K562 (cell line): ENCODE results near the gene PIN4. TPM values are rescaled to one million over a fixed set of nuclear protein-coding genes. Genes with fewer than 3 reads are reported as not detected.

ENCODE experiments used
- ATAC-seq: fragments of 200-7000 bp; cut with Tn5 transposase; 3 replicates; pipeline ENCODE4 v1.9.1; 2020; ENCODE audit warnings: moderate library complexity
- Bru-seq: library from RNA; stranded (reverse); fragments of 400-500 nt; gene quantifications from one replicate; lab custom pipeline; 2021; lab: Mats Ljungman, UMichigan
- BruChase-seq, 2 experiments: library from RNA; stranded (reverse); fragments of 400-500 nt; gene quantifications; one replicate each; lab custom pipeline; 2021; lab: Mats Ljungman, UMichigan
- BruUV-seq: library from RNA; stranded (reverse); fragments of 400-500 nt; replicated peaks from 2 replicates; lab custom pipeline; 2021; lab: Mats Ljungman, UMichigan
- CTCF ChIA-PET: fragments of 300-600 bp; formaldehyde crosslinking; extraction: SDS; loops from one replicate; lab custom pipeline; 2021; ENCODE audit warnings: low intra/inter-chr PET ratio; lab: Yijun Ruan, JAX
- POLR2A ChIA-PET: fragments of 300-600, 350-650 bp; sonication (Branson Sonifier 250); formaldehyde crosslinking; extraction: SDS; loops from one replicate; lab custom pipeline; 2021; ENCODE audit warnings: antibody characterized with exemption, inconsistent platforms; lab: Yijun Ruan, JAX
- DNase-seq, 4 experiments: peaks; one replicate each; pipeline versions ENCODE4 v3.0.0 to v3.0.0-alpha.2; 2011 to 2018; ENCODE audit warnings: low spot score in 3 of 4, mixed read lengths in 3 of 4; ENCODE audit errors: extremely low read depth in 1 of 4
- FAIRE-seq: peaks from 2 replicates; lab custom pipeline; 2011; peaks lifted over from hg19 to GRCh38; lab: Jason Lieb, UNC
- H2AFZ ChIP-seq: 2 replicates; pipeline ENCODE4 v1.6.0; 2011; ENCODE audit warnings: low read depth, low read length, control low read depth, inconsistent platforms
- H3K27ac ChIP-seq: fragments of 200-600 bp; 3 replicates; pipeline ENCODE4 v1.8.0; 2011; ENCODE audit warnings: low read depth, mild to moderate bottlenecking, control low read depth, inconsistent platforms, low read length, moderate library complexity, mixed read lengths; ENCODE audit errors: extremely low read depth
- H3K27me3 ChIP-seq, 2 experiments: fragments of 300-600 bp in 1 of 2; 2 replicates in 1 of 2; 3 replicates in 1 of 2; pipeline versions ENCODE4 v1.6.0 to v1.8.0; 2011; ENCODE audit warnings: inconsistent platforms in 2 of 2, low read length in 2 of 2, mild to moderate bottlenecking in 1 of 2, mixed read lengths in 1 of 2, moderate library complexity in 1 of 2; ENCODE audit not compliant: control insufficient read depth in 2 of 2, insufficient read depth in 2 of 2
- H3K36me3 ChIP-seq: fragments of 300-600 bp; 3 replicates; pipeline ENCODE4 v1.8.0; 2011; ENCODE audit warnings: mild to moderate bottlenecking, low read length, inconsistent platforms; ENCODE audit not compliant: control insufficient read depth, insufficient read depth
- H3K4me1 ChIP-seq, 2 experiments: fragments of 200-600 bp in 1 of 2; replicated peaks in 1 of 2; 2 replicates in 1 of 2; 3 replicates in 1 of 2; pipeline versions ENCODE4 v1.5.1 to v1.8.0; 2011; ENCODE audit warnings: inconsistent platforms in 2 of 2, low read length in 2 of 2, mild to moderate bottlenecking in 1 of 2, mixed read lengths in 1 of 2, moderate library complexity in 1 of 2; ENCODE audit not compliant: control insufficient read depth in 2 of 2, insufficient read depth in 2 of 2
- H3K4me2 ChIP-seq: 2 replicates; pipeline ENCODE4 v1.6.1; 2011; ENCODE audit warnings: low read length, control low read depth, inconsistent platforms, mixed read lengths; ENCODE audit not compliant: insufficient read depth
- H3K4me3 ChIP-seq: fragments of 200-600 bp; sonication (generic), shearing (Covaris generic); 2 replicates; pipeline ENCODE4 v1.5.1; 2016; ENCODE audit warnings: control low read depth, inconsistent platforms
- H3K79me2 ChIP-seq: fragments of 200-600 bp; 3 replicates; pipeline ENCODE4 v1.8.0; 2011; ENCODE audit warnings: low read length, inconsistent platforms; ENCODE audit not compliant: control insufficient read depth, insufficient read depth
- H3K9ac ChIP-seq, 2 experiments: 2 replicates each; pipeline versions ENCODE4 v1.6.0 to v1.6.1; 2011; ENCODE audit warnings: low read depth in 2 of 2, low read length in 2 of 2, control low read depth in 1 of 2, inconsistent platforms in 1 of 2, mild to moderate bottlenecking in 1 of 2, mixed read lengths in 1 of 2; ENCODE audit not compliant: insufficient read depth in 1 of 2
- H3K9me1 ChIP-seq: one replicate; pipeline ENCODE4 v1.6.0; 2011; ENCODE audit warnings: inconsistent platforms, mild to moderate bottlenecking, low read length, moderate library complexity; ENCODE audit not compliant: control insufficient read depth, insufficient read depth
- H3K9me3 ChIP-seq: replicated peaks from 2 replicates; pipeline ENCODE4 v1.5.1; 2011; ENCODE audit warnings: low read depth, low read length, inconsistent platforms; ENCODE audit not compliant: control insufficient read depth, insufficient read depth
- H4K20me1 ChIP-seq: replicated peaks from 2 replicates; pipeline ENCODE4 v1.6.1; 2011; ENCODE audit warnings: low read length, inconsistent platforms, mixed read lengths; ENCODE audit not compliant: control insufficient read depth, insufficient read depth
- ARID1B ChIP-seq: fragments of 450-650 bp; IDR thresholded peaks from 2 replicates; pipeline ENCODE4 v1.6.1; 2016; ENCODE audit warnings: antibody characterized with exemption, mild to moderate bottlenecking, inconsistent platforms
- ETV1 ChIP-seq: fragments of 450-650 bp; conservative IDR thresholded peaks from 2 replicates; pipeline ENCODE4 v1.6.1; 2016; ENCODE audit warnings: missing genetic modification characterization, control low read depth, low read depth, missing compliant biosample characterization
- GABPB1 ChIP-seq: sonication (generic); formaldehyde crosslinking; IDR thresholded peaks from 2 replicates; pipeline ENCODE4 v1.8.0; 2022; ENCODE audit warnings: mild to moderate bottlenecking, missing genetic modification reagents
- PRDM10 ChIP-seq: fragments of 450-650 bp; IDR thresholded peaks from 2 replicates; pipeline ENCODE4 v1.6.1; 2018; ENCODE audit not compliant: partially characterized antibody
- SUPT5H ChIP-seq: fragments of 450-650 bp; IDR thresholded peaks from 2 replicates; pipeline ENCODE4 v1.6.1; 2016
- ZFP91 ChIP-seq: sonication (generic); formaldehyde crosslinking; IDR thresholded peaks from 2 replicates; pipeline ENCODE4 v1.8.0; 2022; ENCODE audit warnings: mild to moderate bottlenecking, missing genetic modification reagents
- ZKSCAN8 ChIP-seq: fragments of 200-800 bp; sonication (Bioruptor generic); IDR thresholded peaks from 2 replicates; pipeline ENCODE4 v1.6.1; 2016; ENCODE audit warnings: missing genetic modification characterization, missing compliant biosample characterization
- WGBS: fragments of 100-300 bp; shearing (Covaris generic); methylation state at CpG from one replicate; pipeline ENCODE4 v1.1.6; 2016; ENCODE audit warnings: low coverage, mixed read lengths; ENCODE audit not compliant: insufficient coverage; ENCODE audit errors: missing lambda C conversion rate; 5-methylcytosine and 5-hydroxymethylcytosine counted together
- in situ Hi-C: fragments of 300-500 bp; cut with MboI; formaldehyde crosslinking; loops from 4 replicates; pipeline ENCODE4 v1.15.0; 2018; ENCODE audit warnings: inconsistent platforms, mixed read lengths
- intact Hi-C: fragments of 100-400 bp; cut with micrococcal nuclease; formaldehyde crosslinking; loops from 2 replicates; pipeline ENCODE4 v1.14.2; 2022
- long read RNA-seq, 3 experiments: library from polyadenylated mRNA in 2 of 3; library from RNA in 1 of 3; unstranded in 2 of 3; stranded (forward) in 1 of 3; transcript quantifications; one replicate each; pipeline ENCODE4 v2.0.0, GENCODE V29; 2019 to 2022
- polyA minus RNA-seq, 3 experiments: library from RNA; depleted of rRNA, polyadenylated mRNA; stranded (reverse); fragments of >200 nt; gene quantifications; 2 replicates each; pipeline ENCODE4 v1.2.3, GENCODE V29; 2011
- polyA plus RNA-seq, 8 experiments: library from polyadenylated mRNA; depleted of rRNA in 4 of 8; stranded (reverse) in 5 of 8; unstranded in 3 of 8; fragments of >200 nt; fragmentation: Nextera tagmentation in 2 of 8; fragmentation: Illumina TruSeq in 1 of 8; extraction: Ambion mirVana in 2 of 8; extraction: Trizol in 1 of 8; gene quantifications; 2 replicates each; pipeline versions ENCODE4 v1.2.1 to v1.2.3, GENCODE V29; 2011 to 2014; ENCODE audit warnings: inconsistent platforms in 1 of 8, missing spikeins in 1 of 8
- total RNA-seq, 7 experiments: library from RNA; depleted of rRNA in 6 of 7; stranded (reverse); fragments of >200 nt in 6 of 7; fragmentation: Illumina TruSeq in 2 of 7; extraction: Trizol in 2 of 7; gene quantifications; 2 replicates each; pipeline versions ENCODE4 v1.2.1 to v1.2.3, GENCODE V29; 2011 to 2021; ENCODE audit warnings: low replicate concordance in 1 of 7
- TF ChIP-seq, protein P1 (sequence below): sonication (generic); formaldehyde crosslinking; IDR thresholded peaks from 2 replicates; pipeline ENCODE4 v1.9.0; 2022; ENCODE audit warnings: mild to moderate bottlenecking, missing genetic modification reagents

Gene PIN4
- 3.7 and 9.1 TPM in 2 replicates for total RNA-seq (2011; cell fraction: chromatin; rRNA removed; ENCODE audit: low replicate concordance)
- total RNA-seq (2011; cell fraction: nucleolus; rRNA removed) = 2.3 and 3.2 TPM in 2 replicates
- total RNA-seq (2011; cell fraction: nucleoplasm; rRNA removed) = 5.0 and 11.5 TPM in 2 replicates
- 39.8 and 105 TPM in 2 replicates for total RNA-seq (2014; rRNA removed)
- 33.1 and 38.7 TPM in 2 replicates for total RNA-seq (2014; rRNA removed; fragmentation: Illumina TruSeq; extraction: Trizol)
- 45.5 and 46.0 TPM in 2 replicates for total RNA-seq (2015; rRNA removed; fragmentation: Illumina TruSeq; extraction: Trizol)
- 9.7 and 10.0 TPM in 2 replicates for total RNA-seq (2021)
- polyA plus RNA-seq (2011; rRNA removed) = 16.0 and 28.4 TPM in 2 replicates
- polyA plus RNA-seq (2011; cell fraction: cytosol; rRNA removed) = 2.3 and 4.1 TPM in 2 replicates
- polyA plus RNA-seq (2011; cell fraction: nucleus; rRNA removed) = 3.4 and 5.5 TPM in 2 replicates
- 25.2 and 67.9 TPM in 2 replicates for polyA plus RNA-seq (2012)
- polyA plus RNA-seq (2014; fragmentation: Illumina TruSeq; extraction: Trizol) = 45.6 and 62.8 TPM in 2 replicates
- polyA plus RNA-seq (2014; fragmentation: Nextera tagmentation; extraction: Ambion mirVana) = 10 to 100 TPM; 46.6 to 60.4 TPM
- 122 and 132 TPM in 2 replicates for polyA plus RNA-seq (2014; rRNA removed)
- polyA minus RNA-seq (2011; rRNA and poly(A)+ RNA removed) = 10.2 and 14.9 TPM in 2 replicates
- polyA minus RNA-seq (2011; cell fraction: cytosol; rRNA and poly(A)+ RNA removed) = 2.8 and 7.0 TPM in 2 replicates
- 1.6 and 2.7 TPM in 2 replicates for polyA minus RNA-seq (2011; cell fraction: nucleus; rRNA and poly(A)+ RNA removed)
- Bru-seq, nascent RNA = percentile 51 among the genes with signal in this experiment
- percentile 53 among the genes with signal in this experiment for BruChase-seq, experiment 1, labeled RNA remaining after a 2-hour chase
- percentile 51 among the genes with signal in this experiment for BruChase-seq, experiment 2, labeled RNA remaining after a 6-hour chase
- long read RNA-seq, experiment 1, transcript PIN4-203 (4 exons, 1,321 nt) = major isoform, 72 of 111 reads
- long read RNA-seq, experiment 1, partial matches to known transcripts = 27 of 111 reads
- long read RNA-seq, experiment 1, other reads (novel, unspliced or antisense) = 11 of 111 reads
- long read RNA-seq, experiment 2, transcript PIN4-203 (4 exons, 1,321 nt) = major isoform, 53 of 58 reads
- long read RNA-seq, experiment 2, partial matches to known transcripts = 2 of 58 reads
- long read RNA-seq, experiment 2, other reads (novel, unspliced or antisense) = 3 of 58 reads
- long read RNA-seq, experiment 3, transcript PIN4-203 (4 exons, 1,321 nt) = major isoform, 73 of 73 reads
- long read RNA-seq, experiment 3, partial matches to known transcripts = 0 of 73 reads
- long read RNA-seq, experiment 3, other reads (novel, unspliced or antisense) = 0 of 73 reads

DNA sequence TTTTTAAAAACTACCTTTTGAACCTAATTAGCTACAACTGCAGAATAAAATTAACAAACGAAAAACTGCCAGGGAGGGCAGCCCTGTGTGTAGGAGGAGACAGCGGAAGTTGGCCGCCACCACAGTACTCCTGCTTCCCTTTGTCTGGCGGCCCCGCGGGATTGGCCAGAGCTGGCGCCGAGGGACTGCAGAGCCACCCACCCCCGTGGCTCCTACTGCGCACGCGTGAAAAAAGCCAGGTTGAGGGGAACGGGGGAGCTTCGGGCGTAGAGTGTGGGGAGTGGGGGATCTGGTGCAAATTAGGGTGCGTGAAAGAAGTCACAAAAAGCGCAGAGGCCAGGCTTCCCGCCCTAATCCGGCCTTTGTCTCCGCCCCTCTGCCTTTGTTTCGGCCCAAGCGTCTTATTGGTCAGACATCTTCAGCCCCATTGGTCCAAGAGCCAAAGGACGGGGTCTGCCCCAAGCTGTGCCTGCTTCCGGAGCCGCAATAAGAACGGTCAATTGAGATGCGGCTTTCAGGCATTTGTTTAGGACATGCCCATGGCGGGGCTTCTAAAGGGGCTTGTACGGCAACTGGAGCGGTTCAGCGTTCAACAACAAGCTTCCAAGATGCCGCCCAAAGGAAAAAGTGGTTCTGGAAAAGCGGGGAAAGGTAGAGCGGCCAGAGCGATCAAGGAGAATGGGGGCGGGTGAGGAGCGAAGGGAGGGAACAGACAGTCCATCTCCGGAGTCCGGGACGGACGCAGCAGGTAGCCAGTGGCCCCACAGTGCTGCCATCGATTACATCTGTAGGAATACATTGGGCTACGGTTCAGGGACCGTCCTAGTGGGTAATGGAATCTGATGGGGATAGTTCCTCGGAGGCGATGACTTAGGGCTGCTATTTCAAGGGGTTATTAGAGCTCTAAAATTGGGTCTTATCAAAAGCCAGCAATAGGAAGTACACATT is at the start of gene PIN4:
Gene PIN4, plus strand, starts transcription at position 580 of the 948 bp plus-strand sequence. Its CDS starts 29 bp downstream, at position 609.
- in situ Hi-C loops (no loop called here), intact Hi-C loops (no loop called here)
- WGBS = under 1% methylated on average over 24 of the region's 46 CpGs
- peak within 1 kb of the TSS; percentile 88 to 95 for H3K9ac ChIP-seq
- ATAC-seq (peak; percentile 97), FAIRE-seq (peak; percentile 97), DNase-seq (peak; percentile 82 to 96 (median 88))
- H3K4me3 ChIP-seq = peak within 1 kb of the TSS; percentile 83
- peaks cover 17% of the 10 kb centered on the region for H3K79me2 ChIP-seq
- H3K36me3 ChIP-seq = no peaks in the 10 kb centered on the region; the same call in 2 of the 3 replicates
- ChIA-PET POLR2A (interaction anchor here (0.6 to 1.2 kb wide), 7 partner anchors 9 to 186 kb away, joined by 3 to 7 read pairs (median 3); partner anchors contain the start of gene RPS4X), CTCF (no interaction called here)
- peaks cover 0 to 7% of the 10 kb centered on the region in 2 experiments; a peak in 3 of 5 replicates for H3K4me1 ChIP-seq
- H3K27me3 ChIP-seq = no peaks in the 10 kb centered on the region
- peak within 1 kb of the TSS; percentile 93 for H2AFZ ChIP-seq
- H3K9me1 ChIP-seq = no peaks in the 10 kb centered on the region
- peak within 1 kb of the TSS; percentile 84 for H3K27ac ChIP-seq
- no peaks in the 10 kb centered on the region for H3K9me3 ChIP-seq
- H4K20me1 ChIP-seq = no peaks in the 10 kb centered on the region
- BruUV-seq = no TSS peak
- peak within 1 kb of the TSS; percentile 96 for H3K4me2 ChIP-seq
- TF ChIP-seq GABPB1 (CRISPR knock-in tag) = no peak
- no peak for TF ChIP-seq ZFP91 (CRISPR knock-in tag)
- TF ChIP-seq ARID1B = no peak
- no peak for TF ChIP-seq ZKSCAN8 (CRISPR knock-in tag)
- TF ChIP-seq SUPT5H = peak; percentile 70; the same call in 1 of the 2 replicates
- peak; percentile 21; the same call in 1 of the 2 replicates for TF ChIP-seq ETV1 (tag)
- TF ChIP-seq, protein P1, sequence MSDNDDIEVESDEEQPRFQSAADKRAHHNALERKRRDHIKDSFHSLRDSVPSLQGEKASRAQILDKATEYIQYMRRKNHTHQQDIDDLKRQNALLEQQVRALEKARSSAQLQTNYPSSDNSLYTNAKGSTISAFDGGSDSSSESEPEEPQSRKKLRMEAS (CRISPR knock-in tag) = peak; percentile 39; the same call in 1 of the 2 replicates
- peak; percentile 13 for TF ChIP-seq PRDM10
